Prostate gland (tissue), 2 donors: ENCODE results near the gene MAML3.

Experiments
- POLR2AphosphoS5 ChIP-seq: sonication (generic); formaldehyde crosslinking; IDR thresholded peaks from one replicate; pipeline ENCODE4 v1.6.1; 2017; ENCODE audit warnings: antibody characterized with exemption
- TF ChIP-seq, protein P1 (sequence below), 4 experiments: fragments of 200-600 bp in 2 of 4; fragments of 450-650 bp in 2 of 4; sonication (generic) in 2 of 4; IDR thresholded peaks; 1 replicate in 3 of 4; 2 replicates in 1 of 4; pipeline ENCODE4 v1.5.1; 2016 to 2019; ENCODE audit warnings: antibody characterized with exemption in 4 of 4, mild to moderate bottlenecking in 2 of 4, moderate library complexity in 2 of 4

DNA sequence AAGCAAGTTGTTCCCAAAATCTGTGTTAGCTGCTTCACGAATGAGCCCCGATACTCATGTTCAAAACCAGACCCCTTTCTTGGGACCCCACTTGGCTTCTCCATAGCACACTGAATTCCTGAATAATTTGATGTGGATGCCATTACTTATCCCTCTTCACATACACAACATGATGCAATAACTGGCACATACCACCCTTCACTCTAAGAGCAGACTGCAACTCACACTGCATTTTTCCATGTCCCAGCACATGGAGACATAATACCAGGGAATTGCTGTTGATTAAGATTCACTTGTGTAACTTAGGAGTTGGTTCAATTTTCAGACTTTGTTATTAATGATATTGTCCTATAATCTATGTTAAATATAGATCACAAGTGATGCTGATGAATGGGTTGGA lies 213.4 kb downstream of the MAML3 start:
- TF ChIP-seq, protein P1, sequence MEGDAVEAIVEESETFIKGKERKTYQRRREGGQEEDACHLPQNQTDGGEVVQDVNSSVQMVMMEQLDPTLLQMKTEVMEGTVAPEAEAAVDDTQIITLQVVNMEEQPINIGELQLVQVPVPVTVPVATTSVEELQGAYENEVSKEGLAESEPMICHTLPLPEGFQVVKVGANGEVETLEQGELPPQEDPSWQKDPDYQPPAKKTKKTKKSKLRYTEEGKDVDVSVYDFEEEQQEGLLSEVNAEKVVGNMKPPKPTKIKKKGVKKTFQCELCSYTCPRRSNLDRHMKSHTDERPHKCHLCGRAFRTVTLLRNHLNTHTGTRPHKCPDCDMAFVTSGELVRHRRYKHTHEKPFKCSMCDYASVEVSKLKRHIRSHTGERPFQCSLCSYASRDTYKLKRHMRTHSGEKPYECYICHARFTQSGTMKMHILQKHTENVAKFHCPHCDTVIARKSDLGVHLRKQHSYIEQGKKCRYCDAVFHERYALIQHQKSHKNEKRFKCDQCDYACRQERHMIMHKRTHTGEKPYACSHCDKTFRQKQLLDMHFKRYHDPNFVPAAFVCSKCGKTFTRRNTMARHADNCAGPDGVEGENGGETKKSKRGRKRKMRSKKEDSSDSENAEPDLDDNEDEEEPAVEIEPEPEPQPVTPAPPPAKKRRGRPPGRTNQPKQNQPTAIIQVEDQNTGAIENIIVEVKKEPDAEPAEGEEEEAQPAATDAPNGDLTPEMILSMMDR (IDR thresholded peaks at IDR 0.05) = no peak
- no peak for TF ChIP-seq POLR2AphosphoS5
